ENCODE measurements around the gene ZNF580. TPM values are rescaled to one million over a fixed set of nuclear protein-coding genes. Genes with fewer than 3 reads are reported as not detected.

The ZNF580 gene
- 6.5 and 11.2 TPM in 2 replicates for total RNA-seq

GRCh38 chr19:55640577-55641425 is at the start of gene ZNF580:
TSS of gene ZNF580 (plus strand) at chr19:55641002. CDS start at chr19:55642509, 1,507 bp downstream.

GRCh38 chr19:55599468-55599841 is 41.3 kb upstream of the ZNF580 start, which contains the start of gene FIZ1:
TSS of gene FIZ1 (minus strand) at chr19:55599517. CDS start at chr19:55597865, 1,652 bp downstream.

GRCh38 chr19:55599842-55600661 is 40.8 kb upstream of the ZNF580 start, which contains the start of gene ZNF524:
TSS of gene ZNF524 (plus strand) at chr19:55600288. CDS start at chr19:55602113, 1,825 bp downstream.

GRCh38 chr19:55605637-55606470 is 34.9 kb upstream of the ZNF580 start, which contains the start of gene ZNF865:
TSS of gene ZNF865 (plus strand) at chr19:55605647. CDS start at chr19:55613619, 7,972 bp downstream.

GRCh38 chr19:55624109-55625003 is 16.4 kb upstream of the ZNF580 start, which contains the start of gene ZNF784:
TSS of gene ZNF784 (minus strand) at chr19:55624566. CDS start at chr19:55624561, 5 bp downstream.

GRCh38 chr19:55643003-55643886 is 2.4 kb downstream of the ZNF580 start, which contains the start of gene ZNF581:
TSS of gene ZNF581 (plus strand) at chr19:55643649. CDS start at chr19:55644572, 923 bp downstream.

GRCh38 chr19:55647732-55648584 is 7.2 kb downstream of the ZNF580 start, which contains the start of gene CCDC106:
TSS of gene CCDC106 (plus strand) at chr19:55648212. CDS start at chr19:55649047, 835 bp downstream.

GRCh38 chr19:55654868-55655647 is 14.3 kb downstream of the ZNF580 start, which contains the start of gene U2AF2:
TSS of gene U2AF2 (plus strand) at chr19:55655035. CDS start at chr19:55655105, 70 bp downstream.

GRCh38 chr19:55674841-55675660 is 34.2 kb downstream of the ZNF580 start, which contains the start of gene EPN1:
TSS of gene EPN1 (plus strand) at chr19:55675226. CDS start at chr19:55678628, 3,402 bp downstream.

Other genes with a start within 250 kb of the ZNF580 start
- gene UBE2S, start 233.2 kb upstream of the ZNF580 start, total RNA-seq = 153 and 158 TPM in 2 replicates
- not detected in 2 replicates for gene SHISA7, start 197.7 kb upstream of the ZNF580 start, total RNA-seq
- gene ISOC2, start 179.4 kb upstream of the ZNF580 start, total RNA-seq = 73.3 and 78.3 TPM in 2 replicates
- not detected in 2 replicates for gene C19orf85, start 176.3 kb upstream of the ZNF580 start, total RNA-seq
- 3.9 and 8.3 TPM in 2 replicates for gene ZNF628, start 164.4 kb upstream of the ZNF580 start, total RNA-seq
- gene NAT14, start 155.8 kb upstream of the ZNF580 start, total RNA-seq = 15.4 and 16.5 TPM in 2 replicates
- gene SSC5D, start 152.6 kb upstream of the ZNF580 start, total RNA-seq = 0.27 and 0.74 TPM in 2 replicates
- not detected in 2 replicates for gene SBK2, start 103.9 kb upstream of the ZNF580 start, total RNA-seq
- gene SBK3, start 95.5 kb upstream of the ZNF580 start, total RNA-seq = 0.27 and 0.39 TPM in 2 replicates
- 4.7 and 6.4 TPM in 2 replicates for gene ZNF579, start 60.2 kb upstream of the ZNF580 start, total RNA-seq
- gene FIZ1, start 41.5 kb upstream of the ZNF580 start, total RNA-seq = 3.1 and 6.0 TPM in 2 replicates
- gene ZNF524, start 40.7 kb upstream of the ZNF580 start, total RNA-seq = 21.8 and 29.8 TPM in 2 replicates
- 1.8 and 2.7 TPM in 2 replicates for gene ZNF865, start 35.4 kb upstream of the ZNF580 start, total RNA-seq
- 4.5 and 5.0 TPM in 2 replicates for gene ZNF784, start 16.4 kb upstream of the ZNF580 start, total RNA-seq
- 18.2 and 18.9 TPM in 2 replicates for gene ZNF581, start 2.6 kb downstream of the ZNF580 start, total RNA-seq
- 10.7 and 11.7 TPM in 2 replicates for gene CCDC106, start 7.2 kb downstream of the ZNF580 start, total RNA-seq
- 161 and 178 TPM in 2 replicates for gene U2AF2, start 14.0 kb downstream of the ZNF580 start, total RNA-seq
- 106 and 120 TPM in 2 replicates for gene EPN1, start 34.2 kb downstream of the ZNF580 start, total RNA-seq
- gene NLRP9, start 97.4 kb downstream of the ZNF580 start, total RNA-seq = not detected in 2 replicates
- gene RFPL4A, start 118.1 kb downstream of the ZNF580 start, total RNA-seq = 1.8 TPM in 1 of 2 replicates, not detected in the other
- not detected in 2 replicates for gene RFPL4AL1, start 128.1 kb downstream of the ZNF580 start, total RNA-seq
- gene NLRP11, start 191.0 kb downstream of the ZNF580 start, total RNA-seq = not detected in 2 replicates
- not detected in 2 replicates for gene NLRP4, start 195.5 kb downstream of the ZNF580 start, total RNA-seq

Data from mammary microvascular endothelial cell (primary cell).